GM18870 (cell line): ENCODE results near the gene FEM1C.

ENCODE experiments used
- ATAC-seq: cut with Tn5 transposase; IDR thresholded peaks from one replicate; pipeline ENCODE4 v1.9.1; 2021; ENCODE audit warnings: moderate library complexity; ENCODE audit not compliant: unreplicated experiment

Gene FEM1C

GRCh38 chr5:115544436-115545350 lies at the start of gene FEM1C:
FEM1C (minus strand) TSS chr5:115544775; CDS start chr5:115543493, 1,282 bp downstream.
- peak; percentile 95 for ATAC-seq

- no peak for ATAC-seq
Measured at GRCh38 chr5:115589043-115589442, 44.5 kb upstream of the FEM1C start.

- ATAC-seq: no peak
Measured at GRCh38 chr5:115588640-115589039, 44.1 kb upstream of the FEM1C start.

GRCh38 chr5:115586525-115587146 lies 42.1 kb upstream of the FEM1C start:
- no peak for ATAC-seq

- ATAC-seq: no peak
Measured at GRCh38 chr5:115585265-115585664, 40.7 kb upstream of the FEM1C start.

GRCh38 chr5:115584501-115584900 lies 39.9 kb upstream of the FEM1C start:
- no peak for ATAC-seq

- ATAC-seq: no peak
Measured at GRCh38 chr5:115583474-115583873, 38.9 kb upstream of the FEM1C start.

GRCh38 chr5:115580941-115581340 lies 36.4 kb upstream of the FEM1C start:
- ATAC-seq: no peak

- ATAC-seq: peak; percentile 56
Measured at GRCh38 chr5:115579747-115580173, 35.2 kb upstream of the FEM1C start.

GRCh38 chr5:115579216-115579615 lies 34.6 kb upstream of the FEM1C start:
- ATAC-seq: no peak

GRCh38 chr5:115578657-115579056 lies 34.1 kb upstream of the FEM1C start:
- ATAC-seq: peak; percentile 63

- ATAC-seq: peak; percentile 24
Measured at GRCh38 chr5:115577741-115578140, 33.2 kb upstream of the FEM1C start.

- no peak for ATAC-seq
Measured at GRCh38 chr5:115577329-115577728, 32.8 kb upstream of the FEM1C start.

- ATAC-seq: no peak
Measured at GRCh38 chr5:115575167-115576070, 30.8 kb upstream of the FEM1C start.

GRCh38 chr5:115573133-115573532 lies 28.6 kb upstream of the FEM1C start:
- ATAC-seq: no peak

- ATAC-seq: no peak
Measured at GRCh38 chr5:115571441-115571878, 26.9 kb upstream of the FEM1C start.

- ATAC-seq: no peak
Measured at GRCh38 chr5:115568668-115569067, 24.1 kb upstream of the FEM1C start.

GRCh38 chr5:115565233-115565632 lies 20.7 kb upstream of the FEM1C start:
- ATAC-seq: no peak

GRCh38 chr5:115561176-115561575 lies 16.6 kb upstream of the FEM1C start:
- no peak for ATAC-seq

- ATAC-seq: no peak
Measured at GRCh38 chr5:115559524-115559923, 14.9 kb upstream of the FEM1C start.

- ATAC-seq: no peak
Measured at GRCh38 chr5:115558388-115558956, 13.9 kb upstream of the FEM1C start.
